A549 (cell line): ENCODE measurements around the gene C11orf21.

ENCODE experiments used
- ESRRA ChIP-seq: fragments of 150-350 bp; IDR thresholded peaks from 2 replicates; pipeline ENCODE4 v1.6.1; 2014; ENCODE audit warnings: mild to moderate bottlenecking, low read length, borderline replicate concordance
- HOXA7 ChIP-seq: fragments of 250-450 bp; sonication (Bioruptor Pico); IDR thresholded peaks from 2 replicates; pipeline ENCODE4 v1.5.0; 2020; ENCODE audit warnings: mild to moderate bottlenecking, moderate library complexity
- JUN ChIP-seq, 2 experiments: fragments of >200 bp; sonication (Bioruptor Twin); formaldehyde crosslinking; IDR thresholded peaks; 2 replicates in 1 of 2; 3 replicates in 1 of 2; pipeline ENCODE4 v1.6.1; 2016 to 2017
- MYC ChIP-seq: IDR thresholded peaks from 2 replicates; pipeline ENCODE4 v1.6.1; 2012; ENCODE audit warnings: mild to moderate bottlenecking, inconsistent platforms, low read length, improper control_type of control experiment, borderline replicate concordance
- POLR2A ChIP-seq: IDR thresholded peaks from 2 replicates; pipeline ENCODE4 v1.6.1; 2012; ENCODE audit warnings: mild to moderate bottlenecking, low read length
- RAD21 ChIP-seq, 2 experiments: fragments of >200 bp in 1 of 2; sonication (Bioruptor Twin) in 1 of 2; formaldehyde crosslinking in 1 of 2; IDR thresholded peaks in 1 of 2; conservative IDR thresholded peaks in 1 of 2; 2 replicates in 1 of 2; 3 replicates in 1 of 2; pipeline ENCODE4 v1.6.1; 2012 to 2018; ENCODE audit warnings: inconsistent platforms in 1 of 2
- REST ChIP-seq: fragments of 200-600 bp; sonication (generic); IDR thresholded peaks from 2 replicates; pipeline ENCODE4 v1.6.1; 2016; ENCODE audit warnings: antibody characterized with exemption, mild to moderate bottlenecking, moderate library complexity
- TF ChIP-seq, protein P1 (sequence below): IDR thresholded peaks from 2 replicates; pipeline ENCODE4 v1.6.1; 2012
- TF ChIP-seq, protein P2 (sequence below): fragments of >200 bp; sonication (Bioruptor Twin); formaldehyde crosslinking; IDR thresholded peaks from 3 replicates; pipeline ENCODE4 v1.5.1; 2016

- TF ChIP-seq, protein P1, sequence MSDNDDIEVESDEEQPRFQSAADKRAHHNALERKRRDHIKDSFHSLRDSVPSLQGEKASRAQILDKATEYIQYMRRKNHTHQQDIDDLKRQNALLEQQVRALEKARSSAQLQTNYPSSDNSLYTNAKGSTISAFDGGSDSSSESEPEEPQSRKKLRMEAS = no peak
- no peak for TF ChIP-seq RAD21 (conservative IDR thresholded peaks at IDR 0.05 in 1 of 2, IDR thresholded peaks at IDR 0.05 in 1 of 2)
- no peak for TF ChIP-seq ESRRA
- TF ChIP-seq POLR2A = no peak
- TF ChIP-seq JUN (IDR thresholded peaks at IDR 0.05) = no peak
- TF ChIP-seq HOXA7 = no peak
- no peak for TF ChIP-seq MYC
- TF ChIP-seq, protein P2, sequence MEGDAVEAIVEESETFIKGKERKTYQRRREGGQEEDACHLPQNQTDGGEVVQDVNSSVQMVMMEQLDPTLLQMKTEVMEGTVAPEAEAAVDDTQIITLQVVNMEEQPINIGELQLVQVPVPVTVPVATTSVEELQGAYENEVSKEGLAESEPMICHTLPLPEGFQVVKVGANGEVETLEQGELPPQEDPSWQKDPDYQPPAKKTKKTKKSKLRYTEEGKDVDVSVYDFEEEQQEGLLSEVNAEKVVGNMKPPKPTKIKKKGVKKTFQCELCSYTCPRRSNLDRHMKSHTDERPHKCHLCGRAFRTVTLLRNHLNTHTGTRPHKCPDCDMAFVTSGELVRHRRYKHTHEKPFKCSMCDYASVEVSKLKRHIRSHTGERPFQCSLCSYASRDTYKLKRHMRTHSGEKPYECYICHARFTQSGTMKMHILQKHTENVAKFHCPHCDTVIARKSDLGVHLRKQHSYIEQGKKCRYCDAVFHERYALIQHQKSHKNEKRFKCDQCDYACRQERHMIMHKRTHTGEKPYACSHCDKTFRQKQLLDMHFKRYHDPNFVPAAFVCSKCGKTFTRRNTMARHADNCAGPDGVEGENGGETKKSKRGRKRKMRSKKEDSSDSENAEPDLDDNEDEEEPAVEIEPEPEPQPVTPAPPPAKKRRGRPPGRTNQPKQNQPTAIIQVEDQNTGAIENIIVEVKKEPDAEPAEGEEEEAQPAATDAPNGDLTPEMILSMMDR = no peak
- no peak for TF ChIP-seq REST
Measured at GRCh38 chr11:2343502-2343901, 41.8 kb upstream of the C11orf21 start.
